NT2/D1 (cell line): ENCODE data around the gene STN1.

ENCODE experiments used
- SUZ12 ChIP-seq: IDR thresholded peaks from 2 replicates; pipeline ENCODE4 v1.6.1; 2011; ENCODE audit not compliant: insufficient read length, insufficient read depth; ENCODE audit errors: extremely low read depth
- YY1 ChIP-seq: IDR thresholded peaks from 2 replicates; pipeline ENCODE4 v1.6.1; 2011; ENCODE audit not compliant: insufficient read length, insufficient read depth
- ZNF274 ChIP-seq: IDR thresholded peaks from 2 replicates; pipeline ENCODE4 v1.6.1; 2011; ENCODE audit warnings: mild to moderate bottlenecking, low read depth, low read length

DNA sequence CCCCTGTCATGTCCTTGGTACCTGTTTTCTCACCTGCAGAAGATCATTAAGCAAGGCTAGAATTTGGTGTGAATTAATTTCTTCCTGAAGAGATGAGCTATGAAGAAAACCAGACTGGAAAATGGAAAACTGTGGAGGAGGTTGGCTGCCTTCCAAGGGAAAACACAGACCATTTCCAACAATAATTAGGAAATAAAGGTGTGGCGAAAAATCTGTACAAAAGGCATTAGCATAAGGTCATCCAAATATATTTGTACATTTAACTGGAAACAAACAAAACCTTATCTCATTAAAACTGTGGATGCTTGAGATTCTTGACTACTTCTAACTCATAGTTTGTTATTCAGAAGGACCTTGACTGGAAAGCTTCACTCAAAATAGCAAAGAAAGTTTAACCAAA is 1.7 kb downstream of the STN1 start:
- TF ChIP-seq YY1, result no peak
- TF ChIP-seq SUZ12, result no peak
- no peak for TF ChIP-seq ZNF274
